HG03159 (cell line): ENCODE results near the gene EFCAB8.
"Not testable (repeated sequence)": the region's sequence is repeated elsewhere in the genome, so short reads cannot be mapped to it uniquely, and the experiment has no call there.

Source experiments
- ATAC-seq: cut with Tn5 transposase; IDR thresholded peaks from one replicate; pipeline ENCODE4 v1.9.1; 2021; ENCODE audit warnings: mild to moderate bottlenecking, moderate library complexity; ENCODE audit not compliant: unreplicated experiment

The EFCAB8 gene

GRCh38 chr20:32886652-32887051 lies 27.9 kb downstream of the EFCAB8 start:
- no peak for ATAC-seq

GRCh38 chr20:32887492-32887891 lies 28.8 kb downstream of the EFCAB8 start:
- ATAC-seq: no peak

GRCh38 chr20:32888636-32889035 lies 29.9 kb downstream of the EFCAB8 start:
- ATAC-seq: no peak

- no peak for ATAC-seq
Measured at GRCh38 chr20:32889281-32889680, 30.6 kb downstream of the EFCAB8 start.

GRCh38 chr20:32891491-32891890 lies 32.8 kb downstream of the EFCAB8 start:
- no peak for ATAC-seq

- ATAC-seq: no peak
Measured at GRCh38 chr20:32891926-32892660, 33.4 kb downstream of the EFCAB8 start.

- ATAC-seq: no peak
Measured at GRCh38 chr20:32893263-32894025, 34.7 kb downstream of the EFCAB8 start.

GRCh38 chr20:32894026-32894483 lies 35.3 kb downstream of the EFCAB8 start:
- ATAC-seq: no peak

- no peak for ATAC-seq
Measured at GRCh38 chr20:32894711-32895355, 36.1 kb downstream of the EFCAB8 start.

GRCh38 chr20:32896521-32897280 lies 38.0 kb downstream of the EFCAB8 start:
- ATAC-seq: no peak

- ATAC-seq: no peak
Measured at GRCh38 chr20:32898729-32899128, 40.0 kb downstream of the EFCAB8 start.

- ATAC-seq: no peak
Measured at GRCh38 chr20:32902456-32903420, 44.0 kb downstream of the EFCAB8 start.

- ATAC-seq: no peak
Measured at GRCh38 chr20:32903666-32904175, 45.0 kb downstream of the EFCAB8 start.

GRCh38 chr20:32904678-32905077 lies 46.0 kb downstream of the EFCAB8 start:
- ATAC-seq: not testable (repeated sequence)

- ATAC-seq: no peak
Measured at GRCh38 chr20:32906200-32906599, 47.5 kb downstream of the EFCAB8 start.

GRCh38 chr20:32906871-32907495 lies 48.3 kb downstream of the EFCAB8 start:
- no peak for ATAC-seq

- ATAC-seq: no peak
Measured at GRCh38 chr20:32907886-32908285, 49.2 kb downstream of the EFCAB8 start.

- no peak for ATAC-seq
Measured at GRCh38 chr20:32908334-32909292, 49.9 kb downstream of the EFCAB8 start.
